ENCODE measurements around the gene SLC9C2.
"Not testable (repeated sequence)": the region's sequence is repeated elsewhere in the genome, so short reads cannot be mapped to it uniquely, and the experiment has no call there.

Gene SLC9C2, protein sequence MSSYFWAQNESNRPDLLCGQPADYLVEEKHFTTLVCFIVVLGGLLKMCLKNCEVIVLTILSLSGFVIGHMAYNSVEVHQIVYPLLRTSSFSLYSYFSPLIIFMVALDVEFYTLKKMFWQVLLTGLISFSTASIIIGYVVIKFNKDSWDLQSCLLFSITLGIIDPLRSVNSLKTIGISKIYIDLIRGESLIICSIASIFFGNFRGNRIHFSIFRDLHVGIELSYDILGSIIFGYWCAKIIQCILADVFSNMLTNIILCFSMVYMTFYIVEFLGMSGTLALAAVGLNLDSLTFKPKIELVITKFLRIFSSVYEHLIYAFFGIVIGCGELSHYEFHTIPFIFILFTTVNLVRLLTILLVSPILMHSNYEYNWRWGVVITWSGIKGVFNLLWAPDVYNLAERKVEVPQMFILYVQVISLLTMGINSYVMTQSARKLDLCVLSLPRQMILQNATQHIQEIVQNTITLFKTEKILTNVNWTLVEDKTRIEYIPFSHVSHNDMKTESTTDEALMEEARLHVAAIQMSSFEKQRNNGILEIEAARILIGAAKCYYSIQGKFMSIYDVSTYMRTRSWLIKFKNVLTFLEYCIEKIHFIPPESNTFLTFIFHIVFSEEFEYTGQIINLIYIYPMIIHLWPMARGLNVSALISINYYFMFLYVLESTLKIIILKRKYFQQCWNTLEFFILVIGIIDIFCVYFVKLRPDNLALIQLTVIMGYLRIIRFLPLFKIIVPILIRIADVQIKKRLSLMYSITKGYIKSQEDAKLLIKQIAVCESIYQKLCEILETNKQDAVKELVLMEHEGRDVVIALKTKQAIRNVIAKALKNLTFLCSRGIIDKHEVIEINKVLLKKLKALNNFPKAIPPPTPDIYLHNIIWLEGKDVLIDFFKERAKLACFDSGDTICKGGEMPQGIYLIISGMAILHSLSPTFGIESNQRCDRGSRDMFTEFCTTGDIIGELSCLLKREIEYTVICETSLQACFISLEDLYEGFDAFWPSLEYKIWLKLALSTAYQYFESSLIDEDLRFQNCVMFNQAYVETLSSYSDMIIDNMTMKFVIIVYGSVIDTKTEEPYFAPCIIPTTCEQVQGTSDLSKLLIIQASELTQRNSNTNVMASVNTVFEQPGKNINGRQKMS

DNA sequence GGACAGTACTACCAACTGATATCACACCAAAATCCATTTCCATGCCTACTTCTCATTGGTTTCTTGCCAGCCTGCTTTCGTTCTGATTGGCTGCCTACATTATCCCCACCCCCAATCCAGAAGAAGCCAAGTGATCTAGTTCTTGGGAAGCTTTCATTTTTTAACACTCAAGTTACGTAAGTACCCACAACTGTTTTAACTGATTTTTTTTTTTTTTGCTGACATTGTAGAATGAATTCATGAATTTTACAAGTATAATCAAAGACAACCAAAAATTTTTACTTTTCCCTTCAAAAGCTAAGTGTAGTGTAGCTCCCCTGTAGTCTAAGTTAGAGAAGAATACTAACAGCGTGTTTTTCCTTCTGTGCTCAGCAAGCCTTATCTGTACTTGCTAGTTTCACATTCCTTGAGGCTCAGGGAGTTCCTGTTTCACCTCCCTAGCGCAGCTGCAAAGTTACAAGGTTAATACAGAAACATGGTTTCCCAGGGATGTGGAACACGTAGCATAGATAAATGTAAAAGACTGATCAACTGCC is at the start of gene SLC9C2:
SLC9C2 (minus strand) TSS at position 17 of the 536 bp plus-strand sequence. CDS start 1,296 bp downstream, outside the sequence.
- Histone ChIP-seq H3K27me3 (ENCODE audit: control insufficient read depth in 1 of 2, insufficient read depth in 2 of 2, low read length in 2 of 2) (no peaks in the 10 kb centered on the region), H3K4me1 (ENCODE audit: control insufficient read depth in 1 of 2, insufficient read depth in 2 of 2, low read length in 2 of 2) (no peaks in the 10 kb centered on the region), H3K9me3 (ENCODE audit: control insufficient read depth in 1 of 2, low read length in 2 of 2) (no peaks in the 10 kb centered on the region), H3K4me3 (ENCODE audit: low read depth in 1 of 2, low read length in 2 of 2) (peak within 1 kb of the TSS in 1 of 2 donors; percentile 9), H3K27ac (ENCODE audit: low read depth, low read length) (no peak within 1 kb of the TSS), H3K9ac (ENCODE audit: low read depth in 1 of 2, low read length in 2 of 2) (no peak within 1 kb of the TSS), H3K36me3 (ENCODE audit: control insufficient read depth in 1 of 2, insufficient read depth in 2 of 2, low read length in 2 of 2) (no peaks in the 10 kb centered on the region)

- Histone ChIP-seq H3K4me1 (ENCODE audit: control insufficient read depth in 1 of 2, insufficient read depth in 2 of 2, low read length in 2 of 2) (no peaks in the 10 kb centered on the region), H3K9me3 (ENCODE audit: control insufficient read depth in 1 of 2, low read length in 2 of 2) (no peaks in the 10 kb centered on the region), H3K36me3 (ENCODE audit: control insufficient read depth in 1 of 2, insufficient read depth in 2 of 2, low read length in 2 of 2) (no peaks in the 10 kb centered on the region), H3K27ac (ENCODE audit: low read depth, low read length) (no peak overlapping the region), H3K9ac (ENCODE audit: low read depth in 1 of 2, low read length in 2 of 2) (no peak overlapping the region), H3K27me3 (ENCODE audit: control insufficient read depth in 1 of 2, insufficient read depth in 2 of 2, low read length in 2 of 2) (no peaks in the 10 kb centered on the region), H3K4me3 (ENCODE audit: low read depth in 1 of 2, low read length in 2 of 2) (no peak overlapping the region)
These were observed 46.2 kb upstream of the SLC9C2 start for GRCh38 chr1:173648880-173649605.

GRCh38 chr1:173646656-173647055 is 43.8 kb upstream of the SLC9C2 start:
- no peaks in the 10 kb centered on the region for H3K9me3 ChIP-seq (ENCODE audit: control insufficient read depth in 1 of 2, low read length in 2 of 2)
- no peak overlapping the region for H3K4me3 ChIP-seq (ENCODE audit: low read depth in 1 of 2, low read length in 2 of 2)

GRCh38 chr1:173642450-173643139 is 39.7 kb upstream of the SLC9C2 start:
- H3K9me3 ChIP-seq (ENCODE audit: control insufficient read depth in 1 of 2, low read length in 2 of 2); H3K27ac ChIP-seq (ENCODE audit: low read depth, low read length); H3K4me1 ChIP-seq (ENCODE audit: control insufficient read depth in 1 of 2, insufficient read depth in 2 of 2, low read length in 2 of 2); H3K9ac ChIP-seq (ENCODE audit: low read depth in 1 of 2, low read length in 2 of 2); H3K27me3 ChIP-seq (ENCODE audit: control insufficient read depth in 1 of 2, insufficient read depth in 2 of 2, low read length in 2 of 2); H3K36me3 ChIP-seq (ENCODE audit: control insufficient read depth in 1 of 2, insufficient read depth in 2 of 2, low read length in 2 of 2); H3K4me3 ChIP-seq (ENCODE audit: low read depth in 1 of 2, low read length in 2 of 2): not testable (repeated sequence)

More at GRCh38 chr1:173646656-173647055, 43.8 kb upstream of the SLC9C2 start:
- H3K27ac ChIP-seq (ENCODE audit: low read depth, low read length), result no peak overlapping the region
- H3K27me3 ChIP-seq (ENCODE audit: control insufficient read depth in 1 of 2, insufficient read depth in 2 of 2, low read length in 2 of 2), result no peaks in the 10 kb centered on the region
- no peaks in the 10 kb centered on the region for H3K36me3 ChIP-seq (ENCODE audit: control insufficient read depth in 1 of 2, insufficient read depth in 2 of 2, low read length in 2 of 2)
- no peak overlapping the region for H3K9ac ChIP-seq (ENCODE audit: low read depth in 1 of 2, low read length in 2 of 2)
- H3K4me1 ChIP-seq (ENCODE audit: control insufficient read depth in 1 of 2, insufficient read depth in 2 of 2, low read length in 2 of 2), result no peaks in the 10 kb centered on the region

DNA sequence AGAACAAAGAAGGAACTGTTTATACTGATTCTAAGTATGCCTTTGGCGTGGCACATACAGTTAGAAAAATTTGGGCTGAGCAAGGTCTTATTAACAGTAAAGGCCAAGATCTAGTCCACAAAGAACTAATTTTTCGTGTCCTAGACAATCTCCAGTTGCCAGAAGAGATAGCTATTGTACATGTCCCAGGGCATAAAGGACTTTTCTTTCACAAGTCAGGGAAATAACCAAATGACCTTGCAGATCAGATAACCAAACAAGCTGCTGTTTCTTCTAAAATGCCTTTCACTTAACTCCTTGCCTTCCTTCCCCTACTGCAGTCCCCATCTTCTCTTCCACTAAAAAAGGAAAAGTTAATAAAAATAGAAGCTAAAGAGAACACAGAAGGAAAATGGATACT is 36.2 kb upstream of the SLC9C2 start:
- Histone ChIP-seq H3K4me1 (ENCODE audit: control insufficient read depth in 1 of 2, insufficient read depth in 2 of 2, low read length in 2 of 2) (no peaks in the 10 kb centered on the region), H3K9me3 (ENCODE audit: control insufficient read depth in 1 of 2, low read length in 2 of 2) (peaks cover 0 to 3% of the 10 kb centered on the region in 2 donors), H3K36me3 (ENCODE audit: control insufficient read depth in 1 of 2, insufficient read depth in 2 of 2, low read length in 2 of 2) (no peaks in the 10 kb centered on the region), H3K27ac (ENCODE audit: low read depth, low read length) (no peak overlapping the region), H3K9ac (ENCODE audit: low read depth in 1 of 2, low read length in 2 of 2) (no peak overlapping the region), H3K27me3 (ENCODE audit: control insufficient read depth in 1 of 2, insufficient read depth in 2 of 2, low read length in 2 of 2) (no peaks in the 10 kb centered on the region), H3K4me3 (ENCODE audit: low read depth in 1 of 2, low read length in 2 of 2) (no peak overlapping the region)

GRCh38 chr1:173638043-173639021 is 35.5 kb upstream of the SLC9C2 start:
- no peaks in the 10 kb centered on the region for H3K36me3 ChIP-seq (ENCODE audit: control insufficient read depth in 1 of 2, insufficient read depth in 2 of 2, low read length in 2 of 2)
- H3K4me1 ChIP-seq (ENCODE audit: control insufficient read depth in 1 of 2, insufficient read depth in 2 of 2, low read length in 2 of 2), result no peaks in the 10 kb centered on the region
- H3K9me3 ChIP-seq (ENCODE audit: control insufficient read depth in 1 of 2, low read length in 2 of 2), result peaks cover 0 to 3% of the 10 kb centered on the region in 2 donors
- no peak overlapping the region for H3K27ac ChIP-seq (ENCODE audit: low read depth, low read length)
- H3K27me3 ChIP-seq (ENCODE audit: control insufficient read depth in 1 of 2, insufficient read depth in 2 of 2, low read length in 2 of 2), result no peaks in the 10 kb centered on the region
- H3K9ac ChIP-seq (ENCODE audit: low read depth in 1 of 2, low read length in 2 of 2), result no peak overlapping the region
- no peak overlapping the region for H3K4me3 ChIP-seq (ENCODE audit: low read depth in 1 of 2, low read length in 2 of 2)

GRCh38 chr1:173637236-173638042 is 34.6 kb upstream of the SLC9C2 start:
- H3K4me1 ChIP-seq (ENCODE audit: control insufficient read depth in 1 of 2, insufficient read depth in 2 of 2, low read length in 2 of 2); H3K4me3 ChIP-seq (ENCODE audit: low read depth in 1 of 2, low read length in 2 of 2); H3K27ac ChIP-seq (ENCODE audit: low read depth, low read length); H3K9me3 ChIP-seq (ENCODE audit: control insufficient read depth in 1 of 2, low read length in 2 of 2); H3K36me3 ChIP-seq (ENCODE audit: control insufficient read depth in 1 of 2, insufficient read depth in 2 of 2, low read length in 2 of 2); H3K27me3 ChIP-seq (ENCODE audit: control insufficient read depth in 1 of 2, insufficient read depth in 2 of 2, low read length in 2 of 2); H3K9ac ChIP-seq (ENCODE audit: low read depth in 1 of 2, low read length in 2 of 2): not testable (repeated sequence)

- H3K4me3 ChIP-seq (ENCODE audit: low read depth in 1 of 2, low read length in 2 of 2), result no peak within 1 kb of the TSS
- no peaks in the 10 kb centered on the region for H3K36me3 ChIP-seq (ENCODE audit: control insufficient read depth in 1 of 2, insufficient read depth in 2 of 2, low read length in 2 of 2)
- peaks cover 0 to 3% of the 10 kb centered on the region in 2 donors for H3K9me3 ChIP-seq (ENCODE audit: control insufficient read depth in 1 of 2, low read length in 2 of 2)
- H3K9ac ChIP-seq (ENCODE audit: low read depth in 1 of 2, low read length in 2 of 2), result no peak within 1 kb of the TSS
- H3K4me1 ChIP-seq (ENCODE audit: control insufficient read depth in 1 of 2, insufficient read depth in 2 of 2, low read length in 2 of 2), result no peaks in the 10 kb centered on the region
- H3K27me3 ChIP-seq (ENCODE audit: control insufficient read depth in 1 of 2, insufficient read depth in 2 of 2, low read length in 2 of 2), result no peaks in the 10 kb centered on the region
- H3K27ac ChIP-seq (ENCODE audit: low read depth, low read length), result no peak within 1 kb of the TSS
These were observed 32.2 kb upstream of the SLC9C2 start, which contains the start of gene TEX50 for GRCh38 chr1:173635116-173635515. TSS of gene TEX50 (plus strand) at chr1:173635338. CDS start at chr1:173635522, 184 bp downstream.
